ENCODE results near the gene MEF2A.

The MEF2A gene

DNA sequence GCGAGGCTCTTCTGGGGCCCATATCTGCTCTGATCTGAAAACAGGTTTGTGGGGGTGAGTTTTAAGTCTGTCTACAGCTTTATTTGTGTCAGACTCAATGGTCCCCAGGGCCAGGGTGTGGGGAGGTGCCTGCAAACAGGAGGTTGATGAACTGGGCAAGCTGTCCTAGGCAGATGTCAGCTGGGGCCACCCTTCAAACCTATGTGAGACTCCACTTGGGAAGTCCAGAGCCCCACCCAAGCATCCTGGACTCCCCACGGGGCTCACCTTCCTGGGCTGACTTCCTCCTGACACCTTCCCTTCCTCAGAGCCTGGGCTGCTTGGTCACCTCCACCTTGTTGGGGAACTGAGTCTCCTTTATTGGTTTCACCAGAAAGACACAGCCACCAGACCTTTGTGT, 176.1 kb downstream of the MEF2A start:
- Histone ChIP-seq H4K20me1 (ENCODE audit: insufficient read depth, low read length) (no peaks in the 10 kb centered on the region), H3K27ac (ENCODE audit: low read length) (no peak overlapping the region), H3K9ac (ENCODE audit: low read depth, low read length) (no peak overlapping the region), H3K79me2 (ENCODE audit: insufficient read depth, low read length) (no peaks in the 10 kb centered on the region), H2AFZ (ENCODE audit: low read depth, low read length) (no peak overlapping the region), H3K36me3 (ENCODE audit: insufficient read depth, low read length) (no peaks in the 10 kb centered on the region), H3K4me1 (ENCODE audit: insufficient read depth, low read length) (peaks cover 12% of the 10 kb centered on the region), H3K4me3 (ENCODE audit: low read depth in 1 of 2, low read length in 2 of 2) (no peak overlapping the region), H3K9me3 (ENCODE audit: insufficient read depth, low read length, severe bottlenecking) (no peaks in the 10 kb centered on the region), H3K27me3 (ENCODE audit: insufficient read depth, low read length, poor library complexity) (no peaks in the 10 kb centered on the region), H3K4me2 (ENCODE audit: insufficient read depth, low read length) (no peak overlapping the region)
- ATAC-seq (ENCODE audit: insufficient read depth, low read depth) (no peak), DNase-seq (no peak)
- TF ChIP-seq EZH2 (IDR thresholded peaks at IDR 0.05; ENCODE audit: borderline replicate concordance, low read depth, low read length, severe bottlenecking) = no peak
- no peak for TF ChIP-seq CTCF (IDR thresholded peaks at IDR 0.05; ENCODE audit: borderline replicate concordance, extremely low read depth, low read length, poor library complexity, severe bottlenecking)

DNA sequence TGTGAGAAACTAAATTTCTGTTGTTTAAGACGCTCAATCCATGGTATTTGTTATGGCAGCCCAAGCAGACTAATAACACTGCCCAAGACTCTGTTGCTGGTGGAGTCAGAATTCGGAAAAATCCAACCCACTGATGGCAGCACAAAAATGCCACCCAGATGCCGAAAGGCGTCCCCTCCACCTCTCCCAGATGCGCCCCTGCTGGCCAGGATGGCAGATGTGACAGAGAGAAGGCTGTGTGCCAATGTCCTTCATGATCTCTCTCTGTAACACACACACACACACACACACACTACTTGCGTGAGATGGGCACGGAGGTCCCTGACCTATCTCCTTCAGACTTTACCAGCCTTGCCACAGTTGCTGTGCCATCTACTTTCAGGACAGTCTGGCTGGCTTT, 178.4 kb downstream of the MEF2A start:
- TF ChIP-seq CTCF (IDR thresholded peaks at IDR 0.05; ENCODE audit: borderline replicate concordance, extremely low read depth, low read length, poor library complexity, severe bottlenecking) (peak; percentile 26), EZH2 (IDR thresholded peaks at IDR 0.05; ENCODE audit: borderline replicate concordance, low read depth, low read length, severe bottlenecking) (no peak)
- H3K4me3 ChIP-seq (ENCODE audit: low read depth in 1 of 2, low read length in 2 of 2) = no peak overlapping the region
- H3K27ac ChIP-seq (ENCODE audit: low read length) = peak overlapping the region; percentile 43; the same call in 1 of the 2 replicates
- no peak overlapping the region for H3K4me2 ChIP-seq (ENCODE audit: insufficient read depth, low read length)
- H3K9ac ChIP-seq (ENCODE audit: low read depth, low read length) = no peak overlapping the region
- no peaks in the 10 kb centered on the region for H3K27me3 ChIP-seq (ENCODE audit: insufficient read depth, low read length, poor library complexity)
- H4K20me1 ChIP-seq (ENCODE audit: insufficient read depth, low read length) = no peaks in the 10 kb centered on the region
- no peaks in the 10 kb centered on the region for H3K79me2 ChIP-seq (ENCODE audit: insufficient read depth, low read length)
- DNase-seq (no peak), ATAC-seq (ENCODE audit: insufficient read depth, low read depth) (peak; percentile 44; the same call in 2 of the 3 replicates)
- no peaks in the 10 kb centered on the region for H3K9me3 ChIP-seq (ENCODE audit: insufficient read depth, low read length, severe bottlenecking)
- H3K36me3 ChIP-seq (ENCODE audit: insufficient read depth, low read length) = no peaks in the 10 kb centered on the region
- H2AFZ ChIP-seq (ENCODE audit: low read depth, low read length) = 0 out of 2 replicates have a peak overlapping the region, but pooled peaks have one; percentile 17
- H3K4me1 ChIP-seq (ENCODE audit: insufficient read depth, low read length) = peaks cover 12% of the 10 kb centered on the region

GRCh38 chr15:99745370-99746086, 179.7 kb downstream of the MEF2A start:
- DNase-seq (no peak), ATAC-seq (ENCODE audit: insufficient read depth, low read depth) (no peak)
- H3K4me1 ChIP-seq (ENCODE audit: insufficient read depth, low read length) = peaks cover 12% of the 10 kb centered on the region
- no peaks in the 10 kb centered on the region for H4K20me1 ChIP-seq (ENCODE audit: insufficient read depth, low read length)
- H3K4me3 ChIP-seq (ENCODE audit: low read depth in 1 of 2, low read length in 2 of 2) = no peak overlapping the region
- H3K79me2 ChIP-seq (ENCODE audit: insufficient read depth, low read length) = no peaks in the 10 kb centered on the region
- H3K27me3 ChIP-seq (ENCODE audit: insufficient read depth, low read length, poor library complexity) = no peaks in the 10 kb centered on the region
- H2AFZ ChIP-seq (ENCODE audit: low read depth, low read length) = no peak overlapping the region
- no peaks in the 10 kb centered on the region for H3K36me3 ChIP-seq (ENCODE audit: insufficient read depth, low read length)
- no peaks in the 10 kb centered on the region for H3K9me3 ChIP-seq (ENCODE audit: insufficient read depth, low read length, severe bottlenecking)
- no peak overlapping the region for H3K9ac ChIP-seq (ENCODE audit: low read depth, low read length)
- no peak overlapping the region for H3K27ac ChIP-seq (ENCODE audit: low read length)
- no peak overlapping the region for H3K4me2 ChIP-seq (ENCODE audit: insufficient read depth, low read length)
- TF ChIP-seq CTCF (IDR thresholded peaks at IDR 0.05; ENCODE audit: borderline replicate concordance, extremely low read depth, low read length, poor library complexity, severe bottlenecking) (no peak), EZH2 (IDR thresholded peaks at IDR 0.05; ENCODE audit: borderline replicate concordance, low read depth, low read length, severe bottlenecking) (no peak)
